SK-N-SH treated with all-trans-retinoic acid at 6 μM for 48 hours (cell line): Measurements from ENCODE around the gene MICALL2.
A peak's percentile ranks its signal among the peaks of the same experiment; 100 is the strongest.

ENCODE experiments used
- ATAC-seq: fragments of 200-7000 bp; cut with Tn5 transposase; 3 replicates; pipeline ENCODE4 v1.9.1; 2020; ENCODE audit warnings: mild to moderate bottlenecking, moderate library complexity
- ARNTL ChIP-seq: fragments of 450-650 bp; formaldehyde crosslinking; IDR thresholded peaks from 2 replicates; pipeline ENCODE4 v1.5.0; 2020; ENCODE audit warnings: low read depth, mild to moderate bottlenecking, moderate library complexity, borderline replicate concordance
- BACH2 ChIP-seq: fragments of 250-450 bp; sonication (Bioruptor Pico); IDR thresholded peaks from 2 replicates; pipeline ENCODE4 v1.9.0; 2021; ENCODE audit warnings: mild to moderate bottlenecking, borderline replicate concordance
- CREB5 ChIP-seq: fragments of 250-450 bp; sonication (Bioruptor Pico); IDR thresholded peaks from 2 replicates; pipeline ENCODE4 v1.5.1; 2020; ENCODE audit warnings: low read depth, mild to moderate bottlenecking, moderate library complexity
- CSDC2 ChIP-seq: fragments of 250-450 bp; sonication (Bioruptor Pico); IDR thresholded peaks from 2 replicates; pipeline ENCODE4 v1.5.0; 2020; ENCODE audit warnings: mild to moderate bottlenecking, moderate library complexity
- ESRRG ChIP-seq: fragments of 250-450 bp; sonication (Bioruptor Pico); IDR thresholded peaks from 2 replicates; pipeline ENCODE4 v1.6.1; 2021; ENCODE audit warnings: mild to moderate bottlenecking
- ISL1 ChIP-seq: fragments of 250-450 bp; sonication (Bioruptor Pico); IDR thresholded peaks from 2 replicates; pipeline ENCODE4 v2.1.2; 2022; ENCODE audit warnings: mild to moderate bottlenecking, moderate library complexity
- OSR1 ChIP-seq: fragments of 250-450 bp; sonication (Bioruptor Pico); IDR thresholded peaks from 2 replicates; pipeline ENCODE4 v1.8.0; 2022; ENCODE audit warnings: moderate library complexity, mild to moderate bottlenecking, inconsistent platforms
- PATZ1 ChIP-seq: fragments of 250-450 bp; sonication (Bioruptor Pico); IDR thresholded peaks from 2 replicates; pipeline ENCODE4 v1.8.0; 2020; ENCODE audit warnings: mild to moderate bottlenecking, moderate library complexity, borderline replicate concordance
- POU6F1 ChIP-seq: fragments of 250-450 bp; sonication (Bioruptor Pico); IDR thresholded peaks from 2 replicates; pipeline ENCODE4 v1.8.0; 2021; ENCODE audit warnings: low read depth, mild to moderate bottlenecking, moderate library complexity, borderline replicate concordance
- PPARA ChIP-seq: fragments of 250-450 bp; sonication (Bioruptor Pico); IDR thresholded peaks from 2 replicates; pipeline ENCODE4 v1.5.0; 2020; ENCODE audit warnings: mild to moderate bottlenecking, borderline replicate concordance
- RARB ChIP-seq: fragments of 250-450 bp; sonication (Bioruptor Pico); IDR thresholded peaks from 2 replicates; pipeline ENCODE4 v1.8.0; 2021; ENCODE audit warnings: mild to moderate bottlenecking, moderate library complexity
- SNAI2 ChIP-seq: fragments of 250-450 bp; sonication (Bioruptor Pico); IDR thresholded peaks from 2 replicates; pipeline ENCODE4 v1.5.0; 2020; ENCODE audit warnings: mild to moderate bottlenecking, moderate library complexity
- TCF4 ChIP-seq: fragments of 250-450 bp; sonication (Bioruptor Pico); IDR thresholded peaks from 2 replicates; pipeline ENCODE4 v1.8.0; 2021; ENCODE audit warnings: mild to moderate bottlenecking, moderate library complexity, borderline replicate concordance
- TSHZ2 ChIP-seq: fragments of 250-450 bp; sonication (Bioruptor Pico); IDR thresholded peaks from 2 replicates; pipeline ENCODE4 v1.5.0; 2020; ENCODE audit warnings: mild to moderate bottlenecking, moderate library complexity
- ZC3H10 ChIP-seq: fragments of 250-450 bp; sonication (Bioruptor Pico); IDR thresholded peaks from 2 replicates; pipeline ENCODE4 v1.5.1; 2021; ENCODE audit warnings: mild to moderate bottlenecking, moderate library complexity
- ZFP3 ChIP-seq: fragments of 250-450 bp; sonication (Bioruptor Pico); IDR thresholded peaks from 2 replicates; pipeline ENCODE4 v1.5.0; 2020; ENCODE audit warnings: mild to moderate bottlenecking, moderate library complexity
- ZFP30 ChIP-seq: fragments of 450-650 bp; formaldehyde crosslinking; IDR thresholded peaks from 2 replicates; pipeline ENCODE4 v1.5.0; 2022; ENCODE audit warnings: mild to moderate bottlenecking, moderate library complexity
- ZNF565 ChIP-seq: fragments of 450-650 bp; formaldehyde crosslinking; conservative IDR thresholded peaks from 2 replicates; pipeline ENCODE4 v1.5.0; 2020; ENCODE audit warnings: low read depth, mild to moderate bottlenecking, moderate library complexity
- ZNF70 ChIP-seq: fragments of 450-650 bp; formaldehyde crosslinking; IDR thresholded peaks from 2 replicates; pipeline ENCODE4 v1.5.0; 2020; ENCODE audit warnings: mild to moderate bottlenecking, moderate library complexity
- ZNF8 ChIP-seq: fragments of 450-650 bp; formaldehyde crosslinking; IDR thresholded peaks from 2 replicates; pipeline ENCODE4 v1.5.0; 2020; ENCODE audit warnings: mild to moderate bottlenecking, moderate library complexity
- TF ChIP-seq, protein P1 (sequence below): fragments of 250-450 bp; sonication (Bioruptor Pico); IDR thresholded peaks from 2 replicates; pipeline ENCODE4 v1.5.1; 2021; ENCODE audit warnings: mild to moderate bottlenecking, moderate library complexity

The MICALL2 gene

GRCh38 chr7:1402110-1402790 is 57.0 kb downstream of the MICALL2 start:
- no peak for TF ChIP-seq TSHZ2 (CRISPR knock-in tag)
- peak; percentile 90 for TF ChIP-seq ZNF565 (CRISPR knock-in tag)
- ATAC-seq: no peak

GRCh38 chr7:1401011-1401410 is 58.3 kb downstream of the MICALL2 start:
- no peak for TF ChIP-seq ESRRG (CRISPR knock-in tag)
- TF ChIP-seq ZNF70 (CRISPR knock-in tag): no peak
- no peak for TF ChIP-seq CREB5 (CRISPR knock-in tag)
- TF ChIP-seq ISL1: no peak
- TF ChIP-seq PATZ1 (CRISPR knock-in tag): no peak
- TF ChIP-seq BACH2 (CRISPR knock-in tag): no peak
- no peak for TF ChIP-seq ARNTL (CRISPR knock-in tag)
- TF ChIP-seq CSDC2 (CRISPR knock-in tag): no peak
- no peak for TF ChIP-seq ZC3H10 (CRISPR knock-in tag)
- no peak for TF ChIP-seq TCF4
- TF ChIP-seq SNAI2: no peak
- no peak for TF ChIP-seq ZNF565 (CRISPR knock-in tag)
- no peak for TF ChIP-seq ZFP3 (CRISPR knock-in tag)
- no peak for TF ChIP-seq ZFP30 (CRISPR knock-in tag)
- TF ChIP-seq RARB (CRISPR knock-in tag): no peak
- TF ChIP-seq OSR1 (CRISPR knock-in tag): no peak
- no peak for TF ChIP-seq PPARA (CRISPR knock-in tag)

DNA sequence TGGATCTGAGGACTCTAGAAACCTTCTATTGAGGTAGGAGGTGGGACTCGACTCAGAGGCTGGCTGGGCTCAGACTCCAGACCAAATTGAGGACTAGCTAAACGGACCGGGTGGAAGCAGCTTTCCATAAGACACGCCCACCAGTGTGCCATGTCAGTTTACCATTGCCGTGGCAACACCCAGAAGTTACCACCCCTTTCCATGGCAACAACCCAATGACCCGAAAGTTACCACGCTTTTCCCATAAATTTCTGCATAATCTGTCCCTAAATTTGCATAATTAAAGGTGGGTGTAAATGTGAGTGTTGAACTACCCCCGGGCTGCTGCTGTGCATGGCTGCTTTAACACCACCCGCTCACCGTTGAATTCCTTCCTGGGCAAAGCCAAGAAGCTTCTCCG is 58.9 kb downstream of the MICALL2 start:
- ATAC-seq: no peak
- TF ChIP-seq ZFP3 (CRISPR knock-in tag) (no peak), TCF4 (no peak), ZC3H10 (CRISPR knock-in tag) (no peak), ARNTL (CRISPR knock-in tag) (no peak), RARB (CRISPR knock-in tag) (no peak), PATZ1 (CRISPR knock-in tag) (no peak), PPARA (CRISPR knock-in tag) (no peak), ZNF565 (CRISPR knock-in tag) (no peak), ZNF8 (CRISPR knock-in tag) (no peak), ESRRG (CRISPR knock-in tag) (no peak), CREB5 (CRISPR knock-in tag) (no peak), POU6F1 (CRISPR knock-in tag) (no peak), CSDC2 (CRISPR knock-in tag) (no peak), ISL1 (no peak), SNAI2 (no peak)
- TF ChIP-seq, protein P1, sequence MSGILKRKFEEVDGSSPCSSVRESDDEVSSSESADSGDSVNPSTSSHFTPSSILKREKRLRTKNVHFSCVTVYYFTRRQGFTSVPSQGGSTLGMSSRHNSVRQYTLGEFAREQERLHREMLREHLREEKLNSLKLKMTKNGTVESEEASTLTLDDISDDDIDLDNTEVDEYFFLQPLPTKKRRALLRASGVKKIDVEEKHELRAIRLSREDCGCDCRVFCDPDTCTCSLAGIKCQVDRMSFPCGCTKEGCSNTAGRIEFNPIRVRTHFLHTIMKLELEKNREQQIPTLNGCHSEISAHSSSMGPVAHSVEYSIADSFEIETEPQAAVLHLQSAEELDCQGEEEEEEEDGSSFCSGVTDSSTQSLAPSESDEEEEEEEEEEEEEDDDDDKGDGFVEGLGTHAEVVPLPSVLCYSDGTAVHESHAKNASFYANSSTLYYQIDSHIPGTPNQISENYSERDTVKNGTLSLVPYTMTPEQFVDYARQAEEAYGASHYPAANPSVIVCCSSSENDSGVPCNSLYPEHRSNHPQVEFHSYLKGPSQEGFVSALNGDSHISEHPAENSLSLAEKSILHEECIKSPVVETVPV (CRISPR knock-in tag): no peak

More at GRCh38 chr7:1401011-1401410, 58.3 kb downstream of the MICALL2 start:
- ATAC-seq: no peak
